ENCODE results near the gene UNC13B.

DNA sequence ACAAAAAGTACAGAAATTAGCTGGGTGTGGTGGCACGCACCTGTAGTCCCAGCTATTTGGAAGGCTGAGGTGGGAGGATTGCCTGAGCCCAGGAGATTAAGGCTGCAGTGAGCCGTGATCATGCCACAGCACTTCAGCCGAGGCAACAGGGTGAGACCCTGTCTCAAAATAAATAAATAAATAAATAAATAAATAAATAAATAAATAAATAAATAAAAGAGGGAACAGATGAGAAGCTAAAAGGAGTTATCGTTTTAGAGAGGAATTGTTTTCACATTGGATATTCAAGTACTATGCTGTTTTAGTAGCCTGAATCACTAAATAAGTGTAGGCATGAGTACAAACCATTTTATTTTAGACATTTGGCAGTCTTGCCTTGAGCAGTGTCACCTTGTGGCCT lies 151.7 kb downstream of the UNC13B start:
- TF ChIP-seq CTCF (IDR thresholded peaks at IDR 0.05; ENCODE audit: low read length) (no peak), EZH2 (IDR thresholded peaks at IDR 0.05; ENCODE audit: borderline replicate concordance, low read length) (no peak)

Data from OCI-LY1 (cell line).